Neural progenitor cell (in vitro differentiated cells): ENCODE results near the gene MMP14. TPM values are rescaled to one million over a fixed set of nuclear protein-coding genes. Genes with fewer than 3 reads are reported as not detected.

Source experiments
- DNase-seq: peaks from one replicate; pipeline ENCODE4 v3.0.0-alpha.2; 2016; ENCODE audit warnings: low spot score
- H2AFZ ChIP-seq: fragments of 200-600 bp; sonication (generic); replicated peaks from 2 replicates; pipeline ENCODE4 v1.6.1; 2016; ENCODE audit warnings: antibody characterized with exemption
- H3F3A ChIP-seq: fragments of 200-600 bp; sonication (generic); 2 replicates; pipeline ENCODE4 v1.6.1; 2016; ENCODE audit warnings: antibody characterized with exemption, low read depth
- H3K27ac ChIP-seq: fragments of 200-600 bp; sonication (generic); 2 replicates; pipeline ENCODE4 v1.5.1; 2016; ENCODE audit warnings: mild to moderate bottlenecking
- H3K27me3 ChIP-seq: fragments of 200-600 bp; sonication (generic); 2 replicates; pipeline ENCODE4 v1.6.1; 2016; ENCODE audit warnings: mild to moderate bottlenecking, moderate library complexity
- H3K36me3 ChIP-seq: fragments of 200-600 bp; sonication (generic); 2 replicates; pipeline ENCODE4 v1.5.1; 2016
- H3K4me1 ChIP-seq: fragments of 200-600 bp; sonication (generic); 2 replicates; pipeline ENCODE4 v1.6.1; 2016; ENCODE audit warnings: mixed run types
- H3K4me2 ChIP-seq: fragments of 200-600 bp; sonication (generic); 2 replicates; pipeline ENCODE4 v1.6.1; 2016
- H3K4me3 ChIP-seq: fragments of 200-600 bp; sonication (generic); 2 replicates; pipeline ENCODE4 v1.5.1; 2016
- H3K79me2 ChIP-seq: fragments of 200-600 bp; sonication (generic); 2 replicates; pipeline ENCODE4 v1.6.1; 2016; ENCODE audit warnings: low read depth
- H3K9ac ChIP-seq: fragments of 200-600 bp; sonication (generic); 2 replicates; pipeline ENCODE4 v1.6.1; 2016
- H3K9me3 ChIP-seq: fragments of 200-600 bp; sonication (generic); 2 replicates; pipeline ENCODE4 v1.5.1; 2016; ENCODE audit warnings: low read depth
- H4K20me1 ChIP-seq: fragments of 200-600 bp; sonication (generic); 2 replicates; pipeline ENCODE4 v1.6.1; 2016; ENCODE audit warnings: low read depth
- H3K27ac Mint-ChIP-seq: 3 replicates; pipeline ENCODE4 v1.8.0; 2021; ENCODE audit warnings: mixed read lengths
- H3K27me3 Mint-ChIP-seq: 2 replicates; pipeline ENCODE4 v1.8.0; 2022; ENCODE audit warnings: low read depth, mild to moderate bottlenecking, inconsistent platforms, moderate library complexity, mixed read lengths; ENCODE audit not compliant: insufficient read depth
- H3K36me3 Mint-ChIP-seq: 3 replicates; pipeline ENCODE4 v1.8.0; 2021; ENCODE audit warnings: mixed read lengths
- H3K4me1 Mint-ChIP-seq: 3 replicates; pipeline ENCODE4 v1.8.0; 2021; ENCODE audit warnings: mixed read lengths
- H3K4me3 Mint-ChIP-seq: 3 replicates; pipeline ENCODE4 v1.8.0; 2021; ENCODE audit warnings: mild to moderate bottlenecking, moderate library complexity, mixed read lengths
- H3K9me3 Mint-ChIP-seq: 3 replicates; pipeline ENCODE4 v1.8.0; 2020; ENCODE audit warnings: mixed read lengths
- CTCF ChIP-seq: fragments of 200-600 bp; sonication (generic); IDR thresholded peaks from 2 replicates; pipeline ENCODE4 v1.5.1; 2017; ENCODE audit warnings: antibody characterized with exemption, mild to moderate bottlenecking
- EZH2 ChIP-seq: fragments of 200-600 bp; sonication (generic); IDR thresholded peaks from 2 replicates; pipeline ENCODE4 v1.6.1; 2017; ENCODE audit warnings: antibody characterized with exemption, mild to moderate bottlenecking, moderate library complexity
- EZH2phosphoT487 ChIP-seq: fragments of 200-600 bp; sonication (generic); IDR thresholded peaks from 2 replicates; pipeline ENCODE4 v1.6.1; 2017; ENCODE audit warnings: antibody characterized with exemption
- total RNA-seq: library from RNA; depleted of rRNA; stranded (reverse); fragments of >200 nt; gene quantifications from 2 replicates; pipeline ENCODE4 v1.2.3, GENCODE V29; 2015; ENCODE audit warnings: low replicate concordance

Gene MMP14
- total RNA-seq, 1 donor from 2014 or later: 15.1 TPM

- H3K4me3 ChIP-seq: no peak overlapping the region
- H3K9ac ChIP-seq: no peak overlapping the region
- H3K9me3 ChIP-seq: no peaks in the 10 kb centered on the region
- H3K79me2 ChIP-seq: no peaks in the 10 kb centered on the region
- Mint-ChIP-seq H3K9me3 (no peaks in the 10 kb centered on the region), H3K27me3 (peaks cover 15% of the 10 kb centered on the region), H3K27ac (no peak overlapping the region), H3K4me1 (peaks cover 13% of the 10 kb centered on the region), H3K36me3 (no peaks in the 10 kb centered on the region), H3K4me3 (no peak overlapping the region)
- no peak overlapping the region for H2AFZ ChIP-seq
- no peak for TF ChIP-seq CTCF
- TF ChIP-seq EZH2phosphoT487: no peak
- no peak for TF ChIP-seq EZH2
- H3K27ac ChIP-seq: no peak overlapping the region
- no peaks in the 10 kb centered on the region for H3K36me3 ChIP-seq
- no peak overlapping the region for H3K4me2 ChIP-seq
- H3K4me1 ChIP-seq: peaks cover 10% of the 10 kb centered on the region
- no peaks in the 10 kb centered on the region for H4K20me1 ChIP-seq
- no peaks in the 10 kb centered on the region for H3K27me3 ChIP-seq
- peaks cover 10% of the 10 kb centered on the region for H3F3A ChIP-seq
- no peak for DNase-seq
Observed at GRCh38 chr14:22811722-22812121, 24.7 kb upstream of the MMP14 start.

GRCh38 chr14:22812744-22813143, 23.6 kb upstream of the MMP14 start:
- no peaks in the 10 kb centered on the region for H4K20me1 ChIP-seq
- H3K4me1 ChIP-seq: peaks cover 10% of the 10 kb centered on the region
- H3K4me3 ChIP-seq: no peak overlapping the region
- peaks cover 16% of the 10 kb centered on the region for H3K4me1 Mint-ChIP-seq
- H3K27me3 Mint-ChIP-seq: peaks cover 12% of the 10 kb centered on the region
- no peak overlapping the region for H3K27ac ChIP-seq
- no peak overlapping the region for H3K4me3 Mint-ChIP-seq
- H3K27ac Mint-ChIP-seq: peak overlapping the region; percentile 21
- no peaks in the 10 kb centered on the region for H3K36me3 Mint-ChIP-seq
- no peaks in the 10 kb centered on the region for H3K79me2 ChIP-seq
- peak; percentile 34 for DNase-seq
- H3K9ac ChIP-seq: no peak overlapping the region
- H3K9me3 ChIP-seq: no peaks in the 10 kb centered on the region
- no peaks in the 10 kb centered on the region for H3K27me3 ChIP-seq
- H3F3A ChIP-seq: peaks cover 14% of the 10 kb centered on the region
- no peak overlapping the region for H3K4me2 ChIP-seq
- no peaks in the 10 kb centered on the region for H3K9me3 Mint-ChIP-seq
- no peaks in the 10 kb centered on the region for H3K36me3 ChIP-seq
- TF ChIP-seq EZH2phosphoT487: no peak
- TF ChIP-seq CTCF: peak; percentile 33
- no peak overlapping the region for H2AFZ ChIP-seq

DNA sequence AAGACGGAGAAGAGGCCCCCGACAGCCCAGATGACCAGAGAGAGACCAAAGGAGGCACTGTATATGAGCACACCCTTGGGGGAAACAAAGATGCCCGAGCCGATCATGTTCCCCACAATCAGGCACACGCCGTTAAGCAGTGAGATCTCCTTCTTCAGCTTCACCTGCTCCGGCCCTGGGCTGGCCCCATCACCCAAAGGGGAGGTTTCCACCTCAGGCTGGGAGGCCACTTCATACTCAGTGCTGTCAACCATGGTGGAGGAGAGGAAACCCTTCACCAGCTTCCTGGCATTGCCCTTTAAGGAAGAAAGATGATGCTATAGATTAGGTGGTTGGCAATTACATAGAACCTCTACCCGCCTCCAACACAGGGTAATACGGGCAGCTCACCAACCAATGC, 23.2 kb upstream of the MMP14 start:
- no peak for TF ChIP-seq EZH2phosphoT487
- no peak for TF ChIP-seq EZH2
- no peak for TF ChIP-seq CTCF
- peak overlapping the region; percentile 21 for H3K27ac Mint-ChIP-seq
- H3K36me3 Mint-ChIP-seq: no peaks in the 10 kb centered on the region
- H3K4me1 Mint-ChIP-seq: peaks cover 19% of the 10 kb centered on the region
- Histone ChIP-seq H3K9ac (no peak overlapping the region), H3K9me3 (no peaks in the 10 kb centered on the region), H3K4me3 (no peak overlapping the region), H3K27ac (no peak overlapping the region), H2AFZ (no peak overlapping the region), H3K79me2 (no peaks in the 10 kb centered on the region), H3F3A (peaks cover 18% of the 10 kb centered on the region), H3K4me1 (peaks cover 10% of the 10 kb centered on the region), H4K20me1 (no peaks in the 10 kb centered on the region), H3K36me3 (no peaks in the 10 kb centered on the region), H3K4me2 (no peak overlapping the region), H3K27me3 (no peaks in the 10 kb centered on the region)
- H3K4me3 Mint-ChIP-seq: no peak overlapping the region
- DNase-seq: no peak
- no peaks in the 10 kb centered on the region for H3K9me3 Mint-ChIP-seq
- peaks cover 11% of the 10 kb centered on the region for H3K27me3 Mint-ChIP-seq
